Hepatocyte (in vitro differentiated cells): ENCODE data around the gene MAP2K3. TPM values are rescaled to one million over a fixed set of nuclear protein-coding genes. Genes with fewer than 3 reads are reported as not detected.

Source experiments
- DNase-seq: peaks from one replicate; pipeline ENCODE4 v3.0.0-alpha.2; 2016; ENCODE audit warnings: low spot score
- H2AFZ ChIP-seq: fragments of 200-600 bp; sonication (generic); 2 replicates; pipeline ENCODE4 v1.6.0; 2016; ENCODE audit warnings: antibody characterized with exemption, mild to moderate bottlenecking
- H3K27ac ChIP-seq: fragments of 200-600 bp; sonication (generic); 2 replicates; pipeline ENCODE4 v1.5.1; 2016; ENCODE audit warnings: mild to moderate bottlenecking
- H3K27me3 ChIP-seq: fragments of 200-600 bp; sonication (generic); 2 replicates; pipeline ENCODE4 v1.6.1; 2016
- H3K36me3 ChIP-seq: fragments of 200-600 bp; sonication (generic); replicated peaks from 2 replicates; pipeline ENCODE4 v1.5.1; 2016; ENCODE audit warnings: low read depth; ENCODE audit not compliant: insufficient read depth
- H3K4me1 ChIP-seq: fragments of 200-600 bp; sonication (generic); 2 replicates; pipeline ENCODE4 v1.5.1; 2016; ENCODE audit warnings: mild to moderate bottlenecking, moderate library complexity; ENCODE audit not compliant: insufficient read depth
- H3K4me2 ChIP-seq: fragments of 200-600 bp; sonication (generic); 2 replicates; pipeline ENCODE4 v1.6.0; 2016
- H3K4me3 ChIP-seq: fragments of 200-600 bp; sonication (generic); 2 replicates; pipeline ENCODE4 v1.5.1; 2016; ENCODE audit warnings: mild to moderate bottlenecking
- H3K79me2 ChIP-seq: fragments of 200-600 bp; sonication (generic); 2 replicates; pipeline ENCODE4 v1.6.0; 2017; ENCODE audit warnings: mild to moderate bottlenecking
- H3K9me2 ChIP-seq: fragments of 200-600 bp; sonication (generic); replicated peaks from 2 replicates; pipeline ENCODE4 v1.6.0; 2017; ENCODE audit warnings: mild to moderate bottlenecking; ENCODE audit not compliant: insufficient read depth
- H3K9me3 ChIP-seq: fragments of 200-600 bp; sonication (generic); 2 replicates; pipeline ENCODE4 v1.5.1; 2016; ENCODE audit warnings: low read depth, mild to moderate bottlenecking
- H4K20me1 ChIP-seq: fragments of 200-600 bp; sonication (generic); 2 replicates; pipeline ENCODE4 v1.6.0; 2016; ENCODE audit warnings: mild to moderate bottlenecking; ENCODE audit not compliant: insufficient read depth, poor library complexity, severe bottlenecking
- EZH2 ChIP-seq: fragments of 200-600 bp; sonication (generic); IDR thresholded peaks from 2 replicates; pipeline ENCODE4 v1.6.1; 2016; ENCODE audit warnings: antibody characterized with exemption, mild to moderate bottlenecking, borderline replicate concordance
- EZH2phosphoT487 ChIP-seq: fragments of 200-600 bp; sonication (generic); IDR thresholded peaks from one replicate; pipeline ENCODE4 v1.6.1; 2018; ENCODE audit warnings: antibody characterized with exemption, mild to moderate bottlenecking, low read depth, moderate library complexity; ENCODE audit not compliant: unreplicated experiment, severe bottlenecking
- WGBS: methylation state at CpG from one replicate; pipeline ENCODE4 v1.1.6; 2016; ENCODE audit warnings: low lambda C conversion rate; ENCODE audit errors: missing lambda C conversion rate; 5-methylcytosine and 5-hydroxymethylcytosine counted together
- polyA plus RNA-seq: library from polyadenylated mRNA; unstranded; fragments of >200 nt; fragmentation: Nextera tagmentation; extraction: Ambion mirVana; gene quantifications from 2 replicates; pipeline ENCODE4 v1.2.1, GENCODE V29; 2016
- total RNA-seq: library from RNA; depleted of rRNA; stranded (reverse); fragments of >200 nt; gene quantifications from 2 replicates; pipeline ENCODE4 v1.2.3, GENCODE V29; 2014
- TF ChIP-seq, protein P1 (sequence below): fragments of 200-600 bp; sonication (generic); IDR thresholded peaks from 2 replicates; pipeline ENCODE4 v1.5.1; 2016; ENCODE audit warnings: antibody characterized with exemption, mild to moderate bottlenecking; ENCODE audit not compliant: poor library complexity

Gene MAP2K3
- total and polyA plus RNA-seq, 2 experiments from 2014 or later: 21.8 to 62.4 TPM

- peak; percentile 35 for DNase-seq
- Histone ChIP-seq H3K27ac (no peak overlapping the region), H3K36me3 (no peaks in the 10 kb centered on the region), H3K27me3 (no peaks in the 10 kb centered on the region), H3K9me3 (no peaks in the 10 kb centered on the region), H2AFZ (no peak overlapping the region), H3K9me2 (no peaks in the 10 kb centered on the region), H3K79me2 (no peaks in the 10 kb centered on the region), H3K4me2 (no peak overlapping the region), H3K4me1 (no peaks in the 10 kb centered on the region), H4K20me1 (no peaks in the 10 kb centered on the region), H3K4me3 (no peak overlapping the region)
- WGBS: 81% methylated on average over 23 of the region's 23 CpGs
- TF ChIP-seq, protein P1, sequence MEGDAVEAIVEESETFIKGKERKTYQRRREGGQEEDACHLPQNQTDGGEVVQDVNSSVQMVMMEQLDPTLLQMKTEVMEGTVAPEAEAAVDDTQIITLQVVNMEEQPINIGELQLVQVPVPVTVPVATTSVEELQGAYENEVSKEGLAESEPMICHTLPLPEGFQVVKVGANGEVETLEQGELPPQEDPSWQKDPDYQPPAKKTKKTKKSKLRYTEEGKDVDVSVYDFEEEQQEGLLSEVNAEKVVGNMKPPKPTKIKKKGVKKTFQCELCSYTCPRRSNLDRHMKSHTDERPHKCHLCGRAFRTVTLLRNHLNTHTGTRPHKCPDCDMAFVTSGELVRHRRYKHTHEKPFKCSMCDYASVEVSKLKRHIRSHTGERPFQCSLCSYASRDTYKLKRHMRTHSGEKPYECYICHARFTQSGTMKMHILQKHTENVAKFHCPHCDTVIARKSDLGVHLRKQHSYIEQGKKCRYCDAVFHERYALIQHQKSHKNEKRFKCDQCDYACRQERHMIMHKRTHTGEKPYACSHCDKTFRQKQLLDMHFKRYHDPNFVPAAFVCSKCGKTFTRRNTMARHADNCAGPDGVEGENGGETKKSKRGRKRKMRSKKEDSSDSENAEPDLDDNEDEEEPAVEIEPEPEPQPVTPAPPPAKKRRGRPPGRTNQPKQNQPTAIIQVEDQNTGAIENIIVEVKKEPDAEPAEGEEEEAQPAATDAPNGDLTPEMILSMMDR: no peak
- TF ChIP-seq EZH2phosphoT487: no peak
- TF ChIP-seq EZH2: no peak
Measured at GRCh38 chr17:21243516-21244303, 40.8 kb upstream of the MAP2K3 start.

- H3K4me2 ChIP-seq: no peak overlapping the region
- no peaks in the 10 kb centered on the region for H3K36me3 ChIP-seq
- H3K9me2 ChIP-seq: no peaks in the 10 kb centered on the region
- 87% methylated on average over 9 of the region's 9 CpGs for WGBS
- no peak for DNase-seq
- TF ChIP-seq, protein P1: no peak
- TF ChIP-seq EZH2phosphoT487: no peak
- no peak for TF ChIP-seq EZH2
- H3K79me2 ChIP-seq: no peaks in the 10 kb centered on the region
- H3K27me3 ChIP-seq: no peaks in the 10 kb centered on the region
- no peak overlapping the region for H3K27ac ChIP-seq
- no peaks in the 10 kb centered on the region for H4K20me1 ChIP-seq
- no peak overlapping the region for H2AFZ ChIP-seq
- H3K4me3 ChIP-seq: no peak overlapping the region
- H3K4me1 ChIP-seq: no peaks in the 10 kb centered on the region
- no peaks in the 10 kb centered on the region for H3K9me3 ChIP-seq
Measured at GRCh38 chr17:21245639-21246084, 38.8 kb upstream of the MAP2K3 start.

DNA sequence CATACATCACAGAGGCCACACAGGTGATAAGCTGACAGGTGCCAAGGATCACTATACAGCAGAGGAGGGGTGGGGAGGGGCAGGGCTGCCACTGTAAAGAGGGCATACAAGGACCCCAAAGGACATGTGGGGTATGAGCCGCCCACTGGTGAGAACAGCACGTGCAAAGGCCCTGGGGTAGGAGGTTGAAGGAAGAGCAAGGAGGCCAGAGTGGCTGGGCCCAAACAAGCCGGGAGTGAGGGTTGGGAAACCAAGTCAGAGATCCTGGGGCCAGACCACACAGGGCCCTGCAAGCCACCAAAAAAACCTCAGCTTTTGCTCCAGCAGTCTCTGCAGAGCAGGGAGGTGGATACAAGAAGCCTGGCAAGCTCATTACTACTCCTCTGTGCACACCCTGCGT lies 37.8 kb upstream of the MAP2K3 start:
- TF ChIP-seq EZH2 (no peak), EZH2phosphoT487 (no peak)
- TF ChIP-seq, protein P1: no peak
- Histone ChIP-seq H3K27me3 (no peaks in the 10 kb centered on the region), H3K9me2 (no peaks in the 10 kb centered on the region), H3K4me1 (no peaks in the 10 kb centered on the region), H3K4me2 (no peak overlapping the region), H3K4me3 (no peak overlapping the region), H3K9me3 (no peaks in the 10 kb centered on the region), H2AFZ (no peak overlapping the region), H3K36me3 (no peaks in the 10 kb centered on the region), H4K20me1 (no peaks in the 10 kb centered on the region), H3K27ac (no peak overlapping the region), H3K79me2 (no peaks in the 10 kb centered on the region)
- 96% methylated on average over 4 of the region's 4 CpGs for WGBS
- DNase-seq: no peak
